SK-N-SH (cell line): ENCODE data around the gene SYNE2. TPM values are rescaled to one million over a fixed set of nuclear protein-coding genes. Genes with fewer than 3 reads are reported as not detected.

Experiments
- CTCF ChIA-PET: fragments of 300-600, 350-600 bp; formaldehyde crosslinking; extraction: SDS; loops from one replicate; lab custom pipeline; 2021; lab: Yijun Ruan, JAX
- POLR2A ChIA-PET: fragments of 350-600 bp; sonication (Branson Sonifier 250); formaldehyde crosslinking; extraction: SDS; loops from one replicate; lab custom pipeline; 2020; ENCODE audit warnings: antibody characterized with exemption, inconsistent platforms; lab: Yijun Ruan, JAX
- DNase-seq: peaks from one replicate; pipeline ENCODE4 v3.0.0; 2012
- H2AFZ ChIP-seq: fragments of 200-600 bp; sonication (generic); 2 replicates; pipeline ENCODE4 v1.8.1; 2016; ENCODE audit warnings: antibody characterized with exemption, mild to moderate bottlenecking, low read depth
- H3F3A ChIP-seq: fragments of 200-600 bp; sonication (generic); replicated peaks from 2 replicates; pipeline ENCODE3; 2016; ENCODE audit warnings: antibody characterized with exemption, mild to moderate bottlenecking; ENCODE audit not compliant: insufficient read depth
- H3K27ac ChIP-seq, 2 experiments: fragments of 200-500 bp in 1 of 2; fragments of 200-600 bp in 1 of 2; sonication (Bioruptor generic) in 1 of 2; sonication (generic), shearing (Covaris generic) in 1 of 2; 2 replicates each; pipeline versions ENCODE4 v1.5.1 to v1.6.1; 2014 to 2016; ENCODE audit warnings: low read depth in 2 of 2, inconsistent platforms in 1 of 2, low read length in 1 of 2, mild to moderate bottlenecking in 1 of 2, mixed read lengths in 1 of 2
- H3K27me3 ChIP-seq: fragments of 200-600 bp; sonication (generic), shearing (Covaris generic); 2 replicates; pipeline ENCODE4 v1.6.1; 2016; ENCODE audit warnings: mixed run types; ENCODE audit not compliant: insufficient read depth
- H3K36me3 ChIP-seq, 2 experiments: fragments of 200-500 bp in 1 of 2; fragments of 200-600 bp in 1 of 2; sonication (Bioruptor generic) in 1 of 2; sonication (generic) in 1 of 2; replicated peaks in 1 of 2; 2 replicates each; pipeline versions ENCODE3 to v1.5.1; 2014 to 2016; ENCODE audit warnings: low read length in 1 of 2, mild to moderate bottlenecking in 1 of 2; ENCODE audit not compliant: insufficient read depth in 2 of 2, control insufficient read depth in 1 of 2
- H3K4me1 ChIP-seq, 2 experiments: fragments of 200-500 bp in 1 of 2; fragments of 200-600 bp in 1 of 2; sonication (Bioruptor generic) in 1 of 2; sonication (generic), shearing (Covaris generic) in 1 of 2; 2 replicates each; pipeline versions ENCODE4 v1.5.1 to v1.6.1; 2014 to 2016; ENCODE audit warnings: low read depth in 1 of 2, low read length in 1 of 2, mixed run types in 1 of 2; ENCODE audit not compliant: insufficient read depth in 2 of 2, control insufficient read depth in 1 of 2
- H3K4me2 ChIP-seq: fragments of 200-600 bp; sonication (generic), shearing (Covaris generic); 2 replicates; pipeline ENCODE4 v1.6.1; 2017; ENCODE audit warnings: mixed run types
- H3K4me3 ChIP-seq, 2 experiments: fragments of 200-500 bp in 1 of 2; fragments of 200-600 bp in 1 of 2; sonication (Bioruptor generic) in 1 of 2; sonication (generic), shearing (Covaris generic) in 1 of 2; 2 replicates each; pipeline versions ENCODE4 v1.5.1 to v1.8.1; 2014 to 2016; ENCODE audit warnings: low read depth in 2 of 2, inconsistent platforms in 1 of 2, low read length in 1 of 2, mild to moderate bottlenecking in 1 of 2, mixed read lengths in 1 of 2, moderate library complexity in 1 of 2
- H3K79me2 ChIP-seq: fragments of 200-600 bp; sonication (generic); 2 replicates; pipeline ENCODE4 v1.8.1; 2017; ENCODE audit warnings: mild to moderate bottlenecking; ENCODE audit not compliant: insufficient read depth
- H3K9ac ChIP-seq: fragments of 200-600 bp; sonication (generic); 2 replicates; pipeline ENCODE4 v1.6.1; 2017; ENCODE audit warnings: mixed run types
- H3K9me2 ChIP-seq: fragments of 200-600 bp; sonication (generic); 2 replicates; pipeline ENCODE4 v1.6.1; 2017; ENCODE audit warnings: mixed run types
- H3K9me3 ChIP-seq: fragments of 200-600 bp; sonication (generic); 2 replicates; pipeline ENCODE4 v1.6.1; 2017; ENCODE audit warnings: mixed run types, mild to moderate bottlenecking, moderate library complexity
- H4K20me1 ChIP-seq: fragments of 200-600 bp; sonication (generic); 2 replicates; pipeline ENCODE4 v1.6.1; 2017; ENCODE audit warnings: mild to moderate bottlenecking, mixed run types; ENCODE audit not compliant: insufficient read depth
- CHD2 ChIP-seq: fragments of 150-350 bp; IDR thresholded peaks from 2 replicates; pipeline ENCODE4 v1.6.1; 2018; ENCODE audit warnings: low read length; ENCODE audit not compliant: partially characterized antibody
- EP300 ChIP-seq, 2 experiments: IDR thresholded peaks; 2 replicates each; pipeline versions ENCODE4 v1.4.0 to v1.6.1; 2012; ENCODE audit warnings: borderline replicate concordance in 1 of 2, low read depth in 1 of 2, low read length in 1 of 2
- FOSL2 ChIP-seq: IDR thresholded peaks from 2 replicates; pipeline ENCODE4 v1.4.0; 2012; ENCODE audit warnings: low read depth, mild to moderate bottlenecking, moderate library complexity, borderline replicate concordance
- FOXJ3 ChIP-seq: sonication (generic); formaldehyde crosslinking; IDR thresholded peaks from 2 replicates; pipeline ENCODE4 v1.5.1; 2020; ENCODE audit warnings: mild to moderate bottlenecking, missing genetic modification reagents
- FOXM1 ChIP-seq: IDR thresholded peaks from 2 replicates; pipeline ENCODE4 v1.4.0; 2012; ENCODE audit warnings: low read depth, mild to moderate bottlenecking
- GABPA ChIP-seq: IDR thresholded peaks from 2 replicates; pipeline ENCODE4 v1.4.0; 2012; ENCODE audit warnings: low read depth, mild to moderate bottlenecking
- GATA2 ChIP-seq: sonication (generic); formaldehyde crosslinking; IDR thresholded peaks from 2 replicates; pipeline ENCODE4 v1.5.0; 2020; ENCODE audit warnings: mild to moderate bottlenecking, missing genetic modification reagents
- NFIC ChIP-seq: IDR thresholded peaks from 2 replicates; pipeline ENCODE4 v1.4.0; 2012; ENCODE audit warnings: borderline replicate concordance
- RAD21 ChIP-seq: IDR thresholded peaks from 2 replicates; pipeline ENCODE4 v1.6.1; 2012; ENCODE audit warnings: mild to moderate bottlenecking, low read length
- TCF12 ChIP-seq: IDR thresholded peaks from 2 replicates; pipeline ENCODE4 v1.4.0; 2012
- USF1 ChIP-seq: IDR thresholded peaks from 2 replicates; pipeline ENCODE4 v1.4.0; 2012; ENCODE audit warnings: low read depth, borderline replicate concordance
- YY1 ChIP-seq: IDR thresholded peaks from 2 replicates; pipeline ENCODE4 v1.4.0; 2012; ENCODE audit warnings: low read depth, mild to moderate bottlenecking
- ZBTB33 ChIP-seq: IDR thresholded peaks from 2 replicates; pipeline ENCODE4 v1.4.0; 2012; ENCODE audit warnings: low read depth, borderline replicate concordance
- WGBS: methylation state at CpG from one replicate; pipeline ENCODE4 v1.1.6; 2017; ENCODE audit warnings: low lambda C conversion rate; 5-methylcytosine and 5-hydroxymethylcytosine counted together
- polyA plus RNA-seq, 3 experiments: library from polyadenylated mRNA; depleted of rRNA; stranded (reverse); fragments of >200 nt; gene quantifications; 2 replicates each; pipeline ENCODE4 v1.2.3, GENCODE V29; 2012

The SYNE2 gene
- polyA plus RNA-seq, 1 of the 3 experiments (the other 2 are of a cell fraction), result 7.1 TPM

- Histone ChIP-seq H3K27me3 (no peaks in the 10 kb centered on the region), H3K4me1 (no peaks in the 10 kb centered on the region; a peak in 1 of 4 replicates), H3K36me3 (no peaks in the 10 kb centered on the region)
- TF ChIP-seq EP300 (IDR thresholded peaks at IDR 0.05; ENCODE audit: borderline replicate concordance in 1 of 2, low read depth in 1 of 2, low read length in 1 of 2) (no peak), NFIC (no peak), TCF12 (no peak), GABPA (no peak), FOXM1 (no peak), ZBTB33 (no peak), FOXJ3 (CRISPR knock-in tag) (no peak)
- TF ChIP-seq, all 33 proteins: peak for 0
- DNase-seq, result no peak
- POLR2A ChIA-PET, result interaction anchor here (1.2 kb wide), 1 partner anchor 10 kb away, joined by 4 read pairs; no protein-coding TSS in a partner anchor
- Histone ChIP-seq H2AFZ (no peak overlapping the region), H3F3A (no peaks in the 10 kb centered on the region), H3K9ac (no peak overlapping the region), H3K27ac (no peak overlapping the region), H3K4me2 (no peak overlapping the region), H3K4me3 (no peak overlapping the region), H3K79me2 (no peaks in the 10 kb centered on the region), H3K9me3 (no peaks in the 10 kb centered on the region), H3K9me2 (no peaks in the 10 kb centered on the region), H4K20me1 (no peaks in the 10 kb centered on the region)
- CTCF ChIA-PET, result interaction anchor here (1.0 kb wide), 1 partner anchor 386 kb away, joined by 3 read pairs; no protein-coding TSS in a partner anchor
- 95% methylated on average over 12 of the region's 12 CpGs for WGBS
Observed at GRCh38 chr14:64186231-64187129, 333.7 kb downstream of the SYNE2 start.

- Histone ChIP-seq H3F3A (no peaks in the 10 kb centered on the region), H3K36me3 (no peaks in the 10 kb centered on the region), H2AFZ (no peak overlapping the region), H3K9me3 (no peaks in the 10 kb centered on the region), H3K79me2 (no peaks in the 10 kb centered on the region), H4K20me1 (no peaks in the 10 kb centered on the region), H3K4me1 (peaks cover 0 to 6% of the 10 kb centered on the region in 2 experiments; a peak in 2 of 4 replicates), H3K27ac (no peak overlapping the region), H3K9me2 (no peaks in the 10 kb centered on the region), H3K4me2 (no peak overlapping the region), H3K9ac (no peak overlapping the region), H3K4me3 (no peak overlapping the region), H3K27me3 (no peaks in the 10 kb centered on the region)
- TF ChIP-seq CHD2 (no peak), TCF12 (no peak), ZBTB33 (no peak), FOSL2 (no peak), EP300 (IDR thresholded peaks at IDR 0.05; ENCODE audit: borderline replicate concordance in 1 of 2, low read depth in 1 of 2, low read length in 1 of 2) (no peak), GATA2 (CRISPR knock-in tag) (no peak), RAD21 (no peak), YY1 (no peak), USF1 (no peak)
- CTCF ChIA-PET, result no interaction called here
- DNase-seq, result no peak
- WGBS, result 60% methylated on average over 3 of the region's 3 CpGs
- POLR2A ChIA-PET, result interaction anchor here (1.2 kb wide), 1 partner anchor 10 kb away, joined by 4 read pairs; no protein-coding TSS in a partner anchor
Observed at GRCh38 chr14:64187331-64187730, 334.5 kb downstream of the SYNE2 start.
